ENCODE results near the gene CDH22.

CDH22 gene

GRCh38 chr20:46305973-46306360 is 2.3 kb downstream of the CDH22 start:
- H3K4me1 ChIP-seq (ENCODE audit: insufficient read depth, low read length), result no peaks in the 10 kb centered on the region; the same call in 1 of the 2 replicates
- no peak overlapping the region for H3K27ac ChIP-seq (ENCODE audit: low read depth, low read length)
- H3K9me3 ChIP-seq (ENCODE audit: insufficient read depth, low read depth, low read length), result no peaks in the 10 kb centered on the region
- H3K9ac ChIP-seq (ENCODE audit: low read depth, low read length), result no peak overlapping the region
- no peaks in the 10 kb centered on the region for H3K36me3 ChIP-seq (ENCODE audit: insufficient read depth, low read length)
- peaks cover 74% of the 10 kb centered on the region for H3K27me3 ChIP-seq (ENCODE audit: insufficient read depth, low read length)
- no peak overlapping the region for H3K4me3 ChIP-seq (ENCODE audit: low read length)
- 77% methylated on average over 9 of the region's 9 CpGs for WGBS

- H3K4me1 ChIP-seq (ENCODE audit: insufficient read depth, low read length), result no peaks in the 10 kb centered on the region; the same call in 1 of the 2 replicates
- 66% methylated on average over 12 of the region's 12 CpGs for WGBS
- H3K27ac ChIP-seq (ENCODE audit: low read depth, low read length), result no peak overlapping the region
- no peaks in the 10 kb centered on the region for H3K9me3 ChIP-seq (ENCODE audit: insufficient read depth, low read depth, low read length)
- H3K4me3 ChIP-seq (ENCODE audit: low read length), result no peak overlapping the region
- H3K36me3 ChIP-seq (ENCODE audit: insufficient read depth, low read length), result no peaks in the 10 kb centered on the region
- H3K9ac ChIP-seq (ENCODE audit: low read depth, low read length), result no peak overlapping the region
- peaks cover 69% of the 10 kb centered on the region for H3K27me3 ChIP-seq (ENCODE audit: insufficient read depth, low read length)
Observed at GRCh38 chr20:46305331-46305972, 2.8 kb downstream of the CDH22 start.

GRCh38 chr20:46304852-46305251 is 3.4 kb downstream of the CDH22 start:
- 77% methylated on average over 3 of the region's 3 CpGs for WGBS
- Histone ChIP-seq H3K36me3 (ENCODE audit: insufficient read depth, low read length) (no peaks in the 10 kb centered on the region), H3K9ac (ENCODE audit: low read depth, low read length) (no peak overlapping the region), H3K4me3 (ENCODE audit: low read length) (no peak overlapping the region), H3K4me1 (ENCODE audit: insufficient read depth, low read length) (no peaks in the 10 kb centered on the region; the same call in 1 of the 2 replicates), H3K27ac (ENCODE audit: low read depth, low read length) (no peak overlapping the region), H3K27me3 (ENCODE audit: insufficient read depth, low read length) (peaks cover 63% of the 10 kb centered on the region), H3K9me3 (ENCODE audit: insufficient read depth, low read depth, low read length) (no peaks in the 10 kb centered on the region)

- Histone ChIP-seq H3K4me1 (ENCODE audit: insufficient read depth, low read length) (no peaks in the 10 kb centered on the region; the same call in 1 of the 2 replicates), H3K9ac (ENCODE audit: low read depth, low read length) (no peak overlapping the region), H3K9me3 (ENCODE audit: insufficient read depth, low read depth, low read length) (no peaks in the 10 kb centered on the region), H3K4me3 (ENCODE audit: low read length) (no peak overlapping the region), H3K27ac (ENCODE audit: low read depth, low read length) (no peak overlapping the region), H3K27me3 (ENCODE audit: insufficient read depth, low read length) (peaks cover 58% of the 10 kb centered on the region), H3K36me3 (ENCODE audit: insufficient read depth, low read length) (no peaks in the 10 kb centered on the region)
- 82% methylated on average over 4 of the region's 4 CpGs for WGBS
Observed at GRCh38 chr20:46304361-46304760, 3.9 kb downstream of the CDH22 start.

- Histone ChIP-seq H3K4me3 (ENCODE audit: low read length) (no peak overlapping the region), H3K36me3 (ENCODE audit: insufficient read depth, low read length) (no peaks in the 10 kb centered on the region), H3K9me3 (ENCODE audit: insufficient read depth, low read depth, low read length) (no peaks in the 10 kb centered on the region), H3K27me3 (ENCODE audit: insufficient read depth, low read length) (peaks cover 48% of the 10 kb centered on the region), H3K27ac (ENCODE audit: low read depth, low read length) (no peak overlapping the region), H3K4me1 (ENCODE audit: insufficient read depth, low read length) (no peaks in the 10 kb centered on the region), H3K9ac (ENCODE audit: low read depth, low read length) (no peak overlapping the region)
- WGBS, result 81% methylated on average over 11 of the region's 11 CpGs
Observed at GRCh38 chr20:46303176-46303956, 4.9 kb downstream of the CDH22 start.

GRCh38 chr20:46302106-46302505 is 6.2 kb downstream of the CDH22 start:
- Histone ChIP-seq H3K9me3 (ENCODE audit: insufficient read depth, low read depth, low read length) (no peaks in the 10 kb centered on the region), H3K27ac (ENCODE audit: low read depth, low read length) (no peak overlapping the region), H3K9ac (ENCODE audit: low read depth, low read length) (no peak overlapping the region), H3K4me1 (ENCODE audit: insufficient read depth, low read length) (no peaks in the 10 kb centered on the region), H3K4me3 (ENCODE audit: low read length) (no peak overlapping the region), H3K36me3 (ENCODE audit: insufficient read depth, low read length) (no peaks in the 10 kb centered on the region), H3K27me3 (ENCODE audit: insufficient read depth, low read length) (peaks cover 35% of the 10 kb centered on the region)
- WGBS, result 97% methylated on average over 5 of the region's 5 CpGs

- Histone ChIP-seq H3K9me3 (ENCODE audit: insufficient read depth, low read depth, low read length) (no peaks in the 10 kb centered on the region), H3K4me3 (ENCODE audit: low read length) (no peak overlapping the region), H3K36me3 (ENCODE audit: insufficient read depth, low read length) (no peaks in the 10 kb centered on the region), H3K27ac (ENCODE audit: low read depth, low read length) (no peak overlapping the region), H3K4me1 (ENCODE audit: insufficient read depth, low read length) (no peaks in the 10 kb centered on the region), H3K27me3 (ENCODE audit: insufficient read depth, low read length) (peaks cover 18% of the 10 kb centered on the region), H3K9ac (ENCODE audit: low read depth, low read length) (no peak overlapping the region)
- 87% methylated on average over 12 of the region's 12 CpGs for WGBS
Observed at GRCh38 chr20:46300281-46300680, 8.0 kb downstream of the CDH22 start.

- Histone ChIP-seq H3K4me3 (ENCODE audit: low read length) (no peak overlapping the region), H3K9ac (ENCODE audit: low read depth, low read length) (no peak overlapping the region), H3K27me3 (ENCODE audit: insufficient read depth, low read length) (peaks cover 6% of the 10 kb centered on the region; the same call in 1 of the 2 replicates), H3K36me3 (ENCODE audit: insufficient read depth, low read length) (no peaks in the 10 kb centered on the region), H3K9me3 (ENCODE audit: insufficient read depth, low read depth, low read length) (no peaks in the 10 kb centered on the region), H3K4me1 (ENCODE audit: insufficient read depth, low read length) (no peaks in the 10 kb centered on the region), H3K27ac (ENCODE audit: low read depth, low read length) (no peak overlapping the region)
- WGBS, result 69% methylated on average over 7 of the region's 7 CpGs
Observed at GRCh38 chr20:46299078-46299477, 9.2 kb downstream of the CDH22 start.

- WGBS, result 83% methylated on average over 3 of the region's 3 CpGs
Observed at GRCh38 chr20:46298374-46298773, 9.9 kb downstream of the CDH22 start.

GRCh38 chr20:46296526-46297250 is 11.6 kb downstream of the CDH22 start:
- Histone ChIP-seq H3K27me3 (ENCODE audit: insufficient read depth, low read length) (no peaks in the 10 kb centered on the region), H3K4me3 (ENCODE audit: low read length) (no peak overlapping the region), H3K9me3 (ENCODE audit: insufficient read depth, low read depth, low read length) (no peaks in the 10 kb centered on the region), H3K27ac (ENCODE audit: low read depth, low read length) (no peak overlapping the region), H3K4me1 (ENCODE audit: insufficient read depth, low read length) (no peaks in the 10 kb centered on the region), H3K9ac (ENCODE audit: low read depth, low read length) (no peak overlapping the region), H3K36me3 (ENCODE audit: insufficient read depth, low read length) (no peaks in the 10 kb centered on the region)
- 78% methylated on average over 12 of the region's 12 CpGs for WGBS

More at GRCh38 chr20:46298374-46298773, 9.9 kb downstream of the CDH22 start:
- Histone ChIP-seq H3K4me1 (ENCODE audit: insufficient read depth, low read length) (no peaks in the 10 kb centered on the region), H3K27ac (ENCODE audit: low read depth, low read length) (no peak overlapping the region), H3K27me3 (ENCODE audit: insufficient read depth, low read length) (no peaks in the 10 kb centered on the region; the same call in 1 of the 2 replicates), H3K4me3 (ENCODE audit: low read length) (no peak overlapping the region), H3K9me3 (ENCODE audit: insufficient read depth, low read depth, low read length) (no peaks in the 10 kb centered on the region), H3K36me3 (ENCODE audit: insufficient read depth, low read length) (no peaks in the 10 kb centered on the region), H3K9ac (ENCODE audit: low read depth, low read length) (no peak overlapping the region)

GRCh38 chr20:46293084-46293483 is 15.2 kb downstream of the CDH22 start:
- no peaks in the 10 kb centered on the region for H3K36me3 ChIP-seq (ENCODE audit: insufficient read depth, low read length)
- no peak overlapping the region for H3K4me3 ChIP-seq (ENCODE audit: low read length)
- H3K27me3 ChIP-seq (ENCODE audit: insufficient read depth, low read length), result no peaks in the 10 kb centered on the region
- H3K9ac ChIP-seq (ENCODE audit: low read depth, low read length), result no peak overlapping the region
- H3K9me3 ChIP-seq (ENCODE audit: insufficient read depth, low read depth, low read length), result no peaks in the 10 kb centered on the region
- no peak overlapping the region for H3K27ac ChIP-seq (ENCODE audit: low read depth, low read length)
- H3K4me1 ChIP-seq (ENCODE audit: insufficient read depth, low read length), result no peaks in the 10 kb centered on the region
- 28% methylated on average over 2 of the region's 3 CpGs for WGBS

Measured in HUES64 (cell line).